ENCODE measurements around the gene DNAAF1. TPM values are rescaled to one million over a fixed set of nuclear protein-coding genes. Genes with fewer than 3 reads are reported as not detected.
"Not testable (repeated sequence)": the region's sequence is repeated elsewhere in the genome, so short reads cannot be mapped to it uniquely, and the experiment has no call there.

Gene DNAAF1
- total RNA-seq, 1 donor from 2014 or later, result not detected

GRCh38 chr16:84110527-84110926 is 34.6 kb upstream of the DNAAF1 start:
- no peak overlapping the region for H3K4me3 ChIP-seq (ENCODE audit: low read depth, low read length)
- H3K27me3 ChIP-seq (ENCODE audit: control insufficient read depth, insufficient read depth, low read length), result no peaks in the 10 kb centered on the region
- no peak for DNase-seq (ENCODE audit: low read depth)
- TF ChIP-seq, protein P1, sequence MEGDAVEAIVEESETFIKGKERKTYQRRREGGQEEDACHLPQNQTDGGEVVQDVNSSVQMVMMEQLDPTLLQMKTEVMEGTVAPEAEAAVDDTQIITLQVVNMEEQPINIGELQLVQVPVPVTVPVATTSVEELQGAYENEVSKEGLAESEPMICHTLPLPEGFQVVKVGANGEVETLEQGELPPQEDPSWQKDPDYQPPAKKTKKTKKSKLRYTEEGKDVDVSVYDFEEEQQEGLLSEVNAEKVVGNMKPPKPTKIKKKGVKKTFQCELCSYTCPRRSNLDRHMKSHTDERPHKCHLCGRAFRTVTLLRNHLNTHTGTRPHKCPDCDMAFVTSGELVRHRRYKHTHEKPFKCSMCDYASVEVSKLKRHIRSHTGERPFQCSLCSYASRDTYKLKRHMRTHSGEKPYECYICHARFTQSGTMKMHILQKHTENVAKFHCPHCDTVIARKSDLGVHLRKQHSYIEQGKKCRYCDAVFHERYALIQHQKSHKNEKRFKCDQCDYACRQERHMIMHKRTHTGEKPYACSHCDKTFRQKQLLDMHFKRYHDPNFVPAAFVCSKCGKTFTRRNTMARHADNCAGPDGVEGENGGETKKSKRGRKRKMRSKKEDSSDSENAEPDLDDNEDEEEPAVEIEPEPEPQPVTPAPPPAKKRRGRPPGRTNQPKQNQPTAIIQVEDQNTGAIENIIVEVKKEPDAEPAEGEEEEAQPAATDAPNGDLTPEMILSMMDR (IDR thresholded peaks at IDR 0.05; ENCODE audit: insufficient read depth, low read length, poor library complexity, severe bottlenecking), result no peak
- no peaks in the 10 kb centered on the region for H3K36me3 ChIP-seq (ENCODE audit: control insufficient read depth, insufficient read depth, low read length)

DNA sequence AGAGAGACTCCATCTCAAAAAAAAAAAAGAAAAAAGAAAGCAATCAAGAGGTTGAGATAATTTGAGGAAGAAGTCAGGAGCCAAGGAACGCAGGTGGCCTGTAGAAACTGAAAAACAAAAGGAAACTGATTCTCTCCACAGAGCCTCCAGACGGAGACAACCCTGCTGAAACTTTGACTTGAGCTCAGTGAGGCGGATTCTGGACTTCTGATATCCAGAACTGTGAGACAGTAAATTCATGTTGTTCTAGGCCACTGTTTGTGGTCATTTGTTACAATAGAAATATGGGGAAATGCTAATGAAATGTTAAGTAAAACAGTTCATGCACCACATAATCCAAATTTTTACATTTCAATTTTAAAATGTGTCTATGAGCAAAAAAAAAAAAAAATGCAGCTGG is 33.6 kb upstream of the DNAAF1 start:
- H3K36me3 ChIP-seq (ENCODE audit: control insufficient read depth, insufficient read depth, low read length), result no peaks in the 10 kb centered on the region
- H3K27me3 ChIP-seq (ENCODE audit: control insufficient read depth, insufficient read depth, low read length), result no peaks in the 10 kb centered on the region
- TF ChIP-seq, protein P1 (IDR thresholded peaks at IDR 0.05; ENCODE audit: insufficient read depth, low read length, poor library complexity, severe bottlenecking), result no peak
- no peak overlapping the region for H3K4me3 ChIP-seq (ENCODE audit: low read depth, low read length)
- no peak for DNase-seq (ENCODE audit: low read depth)

GRCh38 chr16:84111949-84112348 is 33.2 kb upstream of the DNAAF1 start:
- DNase-seq (ENCODE audit: low read depth), result not testable (repeated sequence)

DNA sequence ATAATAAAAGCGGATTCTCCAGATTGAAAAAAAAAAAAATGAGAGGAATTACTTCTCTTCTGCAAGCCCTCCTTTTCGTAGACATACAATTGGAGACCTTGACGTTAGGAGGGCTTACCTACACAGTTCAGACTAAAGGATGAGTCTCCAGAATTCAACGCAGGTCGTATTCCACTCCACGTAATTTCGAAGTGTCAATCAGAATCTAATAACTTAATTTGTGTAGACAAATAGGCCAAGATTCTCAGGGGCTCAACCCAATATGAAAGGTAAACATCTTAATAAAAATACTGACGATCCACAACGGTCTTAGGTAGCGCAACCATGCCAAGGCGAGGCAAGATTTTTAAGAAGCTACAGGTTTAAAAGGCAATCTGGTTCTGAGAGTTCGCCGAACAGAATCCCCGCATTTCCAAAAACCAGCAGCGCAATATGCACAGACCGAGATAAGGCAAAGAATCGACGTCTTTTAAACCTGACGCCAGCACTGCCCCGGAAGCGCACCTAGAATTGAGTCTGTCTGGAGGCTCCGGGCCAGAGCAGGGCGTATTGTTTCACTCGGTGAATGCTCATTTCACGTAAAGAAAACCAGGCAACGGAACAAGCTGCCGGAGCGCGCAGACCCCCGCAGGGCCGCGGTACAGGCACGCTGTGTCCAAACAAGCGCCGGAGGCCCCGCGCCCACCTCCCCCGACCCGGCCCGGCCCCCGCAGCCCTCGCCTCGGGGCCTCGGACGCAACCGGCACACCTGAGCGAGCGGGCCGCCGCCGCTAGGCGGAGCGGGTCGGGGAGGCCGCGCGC is 29.0 kb upstream of the DNAAF1 start:
- TF ChIP-seq, protein P1 (IDR thresholded peaks at IDR 0.05; ENCODE audit: insufficient read depth, low read length, poor library complexity, severe bottlenecking), result no peak

More at GRCh38 chr16:84111949-84112348, 33.2 kb upstream of the DNAAF1 start:
- not testable (repeated sequence) for H3K4me3 ChIP-seq (ENCODE audit: low read depth, low read length); H3K27me3 ChIP-seq (ENCODE audit: control insufficient read depth, insufficient read depth, low read length); H3K36me3 ChIP-seq (ENCODE audit: control insufficient read depth, insufficient read depth, low read length)

DNA sequence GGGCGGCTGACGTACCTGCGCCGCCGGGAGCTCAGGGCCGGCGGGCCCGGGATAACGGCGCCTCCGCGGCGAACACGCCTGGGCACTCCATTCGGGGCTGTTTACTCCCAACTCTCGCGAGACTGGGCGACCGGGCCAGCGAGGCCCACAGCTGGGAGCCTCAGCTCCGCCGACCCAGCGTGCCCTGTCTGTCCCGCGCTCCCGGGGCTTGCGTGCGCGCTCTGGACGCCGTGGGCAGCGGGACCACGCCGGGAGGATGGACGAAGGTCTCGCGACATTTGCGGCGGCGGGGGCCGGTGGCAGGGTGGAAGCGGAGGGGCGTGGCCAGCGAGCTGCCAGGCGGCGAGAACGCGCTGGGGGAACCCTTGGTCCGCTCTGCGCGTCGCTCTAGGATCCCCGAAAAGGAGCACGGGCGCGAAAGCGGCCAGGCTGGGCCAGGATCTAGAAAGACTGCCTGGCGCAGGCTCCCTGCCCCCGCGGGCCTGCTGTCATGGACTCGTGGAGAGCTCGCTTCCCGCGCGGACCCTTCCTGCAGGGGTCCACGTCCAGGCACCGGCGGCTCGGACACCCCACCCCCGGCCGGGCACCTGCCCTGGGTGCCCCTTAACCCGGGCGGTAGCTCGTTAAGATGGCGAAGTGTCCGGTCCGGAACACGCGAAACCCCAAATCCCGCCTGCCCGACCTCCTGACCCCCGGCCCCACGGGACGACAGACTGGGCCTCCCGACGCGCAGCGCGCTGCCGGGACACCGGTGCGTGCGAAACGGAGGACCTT is 28.2 kb upstream of the DNAAF1 start, which contains the start of gene MBTPS1:
Gene MBTPS1, minus strand, starts transcription at position 223 of the 774 bp plus-strand sequence. CDS start 15,159 bp downstream, outside the sequence.
- Histone ChIP-seq H3K4me3 (ENCODE audit: low read depth, low read length) (peak within 1 kb of the TSS; percentile 79), H3K36me3 (ENCODE audit: control insufficient read depth, insufficient read depth, low read length) (no peaks in the 10 kb centered on the region), H3K27me3 (ENCODE audit: control insufficient read depth, insufficient read depth, low read length) (no peaks in the 10 kb centered on the region)
- TF ChIP-seq, protein P1 (IDR thresholded peaks at IDR 0.05; ENCODE audit: insufficient read depth, low read length, poor library complexity, severe bottlenecking), result no peak
- DNase-seq (ENCODE audit: low read depth), result peak; percentile 81

More for the DNA sequence above, 29.0 kb upstream of the DNAAF1 start:
- H3K27me3 ChIP-seq (ENCODE audit: control insufficient read depth, insufficient read depth, low read length), result no peaks in the 10 kb centered on the region
- no peaks in the 10 kb centered on the region for H3K36me3 ChIP-seq (ENCODE audit: control insufficient read depth, insufficient read depth, low read length)
- no peak for DNase-seq (ENCODE audit: low read depth)
- H3K4me3 ChIP-seq (ENCODE audit: low read depth, low read length), result peak overlapping the region; percentile 79

GRCh38 chr16:84117494-84117843 is 27.6 kb upstream of the DNAAF1 start:
- DNase-seq (ENCODE audit: low read depth), result no peak
- H3K4me3 ChIP-seq (ENCODE audit: low read depth, low read length), result peak overlapping the region; percentile 79
- no peaks in the 10 kb centered on the region for H3K27me3 ChIP-seq (ENCODE audit: control insufficient read depth, insufficient read depth, low read length)
- TF ChIP-seq, protein P1 (IDR thresholded peaks at IDR 0.05; ENCODE audit: insufficient read depth, low read length, poor library complexity, severe bottlenecking), result no peak
- H3K36me3 ChIP-seq (ENCODE audit: control insufficient read depth, insufficient read depth, low read length), result no peaks in the 10 kb centered on the region

DNA sequence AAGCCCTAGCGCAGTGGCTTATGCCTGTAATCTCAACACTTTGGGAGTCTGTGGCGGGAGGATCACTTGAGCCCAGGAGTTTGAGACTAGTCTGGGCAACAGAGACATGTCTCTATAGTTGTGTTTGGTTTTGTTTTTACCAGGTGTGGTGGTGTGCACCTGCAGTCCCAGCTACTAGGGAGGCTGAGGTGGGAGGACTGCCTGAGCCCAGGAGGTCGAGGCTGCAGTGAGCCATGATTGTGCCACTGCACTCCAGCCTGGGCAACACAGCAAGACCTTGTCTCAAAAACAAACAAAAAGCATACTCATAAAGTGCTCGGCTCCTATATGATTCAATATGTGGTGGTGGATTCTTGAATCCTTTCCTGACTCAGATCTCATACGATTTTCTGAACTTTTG is 26.8 kb upstream of the DNAAF1 start:
- H3K4me3 ChIP-seq (ENCODE audit: low read depth, low read length); DNase-seq (ENCODE audit: low read depth); H3K36me3 ChIP-seq (ENCODE audit: control insufficient read depth, insufficient read depth, low read length); H3K27me3 ChIP-seq (ENCODE audit: control insufficient read depth, insufficient read depth, low read length): not testable (repeated sequence)
